ENCODE measurements around the gene SRSF7. TPM values are rescaled to one million over a fixed set of nuclear protein-coding genes. Genes with fewer than 3 reads are reported as not detected.

The SRSF7 gene
- total and polyA plus RNA-seq, 9 of the 15 experiments (the other 6 are each of a cell fraction or from before 2014, with no cell fraction given), result 219 to 726 (median 375) TPM

DNA sequence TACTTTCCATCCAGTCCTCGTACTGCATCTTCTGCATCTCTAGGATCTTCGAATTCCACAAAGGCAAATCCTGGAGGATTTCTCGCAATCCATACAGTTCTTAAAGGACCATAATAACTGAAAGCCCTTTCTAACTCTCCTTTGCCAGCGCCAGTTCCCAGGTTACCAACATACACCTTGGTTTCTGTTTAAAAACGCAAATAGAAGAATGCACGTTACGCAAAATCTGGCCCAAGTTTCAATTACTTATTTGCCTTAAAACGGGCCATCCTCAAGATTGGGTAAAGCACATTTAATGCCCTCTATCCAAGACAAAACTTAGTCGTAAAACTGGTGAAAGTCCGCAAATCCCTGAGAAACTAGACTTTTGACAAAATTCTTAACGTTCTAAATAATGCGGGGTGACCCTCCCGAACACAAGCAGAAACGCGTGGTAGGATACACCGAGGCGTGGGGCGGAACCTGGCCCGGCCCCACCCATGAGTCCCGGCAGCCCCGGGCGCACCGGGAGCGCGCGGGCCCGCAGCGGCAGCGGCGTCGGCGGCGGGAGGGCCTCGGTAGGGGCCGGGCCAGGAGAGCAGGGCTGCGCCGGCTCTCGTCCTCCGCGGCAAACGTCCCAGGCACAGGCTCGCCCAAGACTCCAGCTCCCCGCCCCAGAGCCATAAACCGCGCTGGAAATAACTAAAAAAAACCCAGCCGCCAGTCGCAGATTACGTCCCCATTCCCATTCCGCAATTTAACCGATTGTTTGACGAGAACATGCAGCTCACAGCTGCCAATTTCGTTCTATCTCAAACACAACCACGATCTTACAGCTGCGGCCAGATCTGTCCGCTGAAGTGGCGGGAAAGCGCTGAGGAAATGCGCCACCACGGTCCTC lies 910 bp downstream of the SRSF7 start (continued):
- TF ChIP-seq, protein P1, sequence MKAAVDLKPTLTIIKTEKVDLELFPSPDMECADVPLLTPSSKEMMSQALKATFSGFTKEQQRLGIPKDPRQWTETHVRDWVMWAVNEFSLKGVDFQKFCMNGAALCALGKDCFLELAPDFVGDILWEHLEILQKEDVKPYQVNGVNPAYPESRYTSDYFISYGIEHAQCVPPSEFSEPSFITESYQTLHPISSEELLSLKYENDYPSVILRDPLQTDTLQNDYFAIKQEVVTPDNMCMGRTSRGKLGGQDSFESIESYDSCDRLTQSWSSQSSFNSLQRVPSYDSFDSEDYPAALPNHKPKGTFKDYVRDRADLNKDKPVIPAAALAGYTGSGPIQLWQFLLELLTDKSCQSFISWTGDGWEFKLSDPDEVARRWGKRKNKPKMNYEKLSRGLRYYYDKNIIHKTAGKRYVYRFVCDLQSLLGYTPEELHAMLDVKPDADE (conservative IDR thresholded peaks at IDR 0.05; ENCODE audit: control insufficient read depth, low read depth, low read length), result peak; percentile 70; the same call in 1 of the 2 replicates
- no peak for TF ChIP-seq BDP1 (IDR thresholded peaks at IDR 0.05; ENCODE audit: insufficient read depth, insufficient read length)
- TF ChIP-seq ATF4 (CRISPR knock-in tag; IDR thresholded peaks at IDR 0.05), result no peak
- TF ChIP-seq HNRNPH1 (optimal IDR thresholded peaks at IDR 0.05; ENCODE audit: low read depth, low read length), result peak; percentile 57
- TF ChIP-seq ZC3H8 (IDR thresholded peaks at IDR 0.05), result no peak
- no peak for TF ChIP-seq NCOA2 (IDR thresholded peaks at IDR 0.05; ENCODE audit: partially characterized antibody in 2 of 2)
- TF ChIP-seq CREB1 (IDR thresholded peaks at IDR 0.05), result no peak
- no peak for TF ChIP-seq CREB1 (CRISPR knock-in tag; IDR thresholded peaks at IDR 0.05)
- TF ChIP-seq MYC (IDR thresholded peaks at IDR 0.05; ENCODE audit: low read depth, low read length), result peak; percentile 57; the same call in 1 of the 2 replicates
- no peak for TF ChIP-seq MYC (CRISPR knock-in tag; IDR thresholded peaks at IDR 0.05; ENCODE audit: borderline replicate concordance, low read depth)
- no peak for TF ChIP-seq KLF6 (CRISPR knock-in tag; IDR thresholded peaks at IDR 0.05; ENCODE audit: borderline replicate concordance)
- no peak for TF ChIP-seq ELK1 (CRISPR knock-in tag; IDR thresholded peaks at IDR 0.05)
- TF ChIP-seq RNF2 (IDR thresholded peaks at IDR 0.05), result no peak
- TF ChIP-seq HMG20B (CRISPR knock-in tag; IDR thresholded peaks at IDR 0.05), result no peak
- no peak for TF ChIP-seq ZNF24 (IDR thresholded peaks at IDR 0.05)
- TF ChIP-seq U2AF1 (optimal IDR thresholded peaks at IDR 0.05; ENCODE audit: low read depth, low read length), result peak; percentile 29
- no peak for TF ChIP-seq KLF1 (tag; IDR thresholded peaks at IDR 0.05)
- TF ChIP-seq ZNF124 (CRISPR knock-in tag; IDR thresholded peaks at IDR 0.05), result no peak
- no peak for TF ChIP-seq RFX1 (IDR thresholded peaks at IDR 0.05)
- TF ChIP-seq TCF7L2 (IDR thresholded peaks at IDR 0.05; ENCODE audit: low read depth, low read length), result no peak
- TF ChIP-seq PTBP1 (IDR thresholded peaks at IDR 0.05; ENCODE audit: low read depth, low read length), result 0 out of 2 replicates have a peak, but pooled peaks have one; percentile 20
- no peak for TF ChIP-seq PHF21A (IDR thresholded peaks at IDR 0.05; ENCODE audit: borderline replicate concordance, low read depth)
- TF ChIP-seq SRSF7 (optimal IDR thresholded peaks at IDR 0.05; ENCODE audit: low read depth, low read length), result no peak
- no peak for TF ChIP-seq CBFA2T3 (IDR thresholded peaks at IDR 0.05)
- TF ChIP-seq SAP30 (IDR thresholded peaks at IDR 0.05; ENCODE audit: borderline replicate concordance, insufficient read depth, low read depth, low read length, poor library complexity, severe bottlenecking), result no peak
- peak in 1 of 2 experiments; percentile 63 for TF ChIP-seq MNT (conservative IDR thresholded peaks at IDR 0.05)

Measured in K562 (cell line).